NK-92 (cell line): ENCODE results near the gene C11orf91.

ENCODE experiments used
- DNase-seq: peaks from one replicate; lab custom pipeline; 2025; ENCODE audit not compliant: unreplicated experiment; lab: John Stamatoyannopoulos, UW

The C11orf91 gene

DNA sequence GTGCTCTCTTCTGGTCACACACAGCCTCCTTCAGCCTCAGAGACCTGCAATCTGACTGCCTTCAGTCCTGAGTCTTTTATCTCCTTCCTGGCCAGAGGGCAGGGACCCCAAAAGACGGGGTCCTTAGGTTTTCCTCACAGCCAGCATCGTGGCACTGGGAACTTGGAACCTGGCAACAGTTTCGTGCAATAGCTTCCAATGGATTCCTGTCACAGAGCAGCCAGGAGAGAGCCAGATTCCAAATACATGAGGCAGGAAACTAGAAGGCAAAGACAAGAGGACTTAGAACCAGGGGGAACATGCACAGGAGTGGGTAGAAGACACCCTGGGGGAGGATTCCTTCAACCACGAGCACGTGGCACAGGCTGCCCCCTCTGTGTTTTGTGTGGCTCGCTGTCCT lies 48.6 kb downstream of the C11orf91 start:
- DNase-seq: no peak

DNA sequence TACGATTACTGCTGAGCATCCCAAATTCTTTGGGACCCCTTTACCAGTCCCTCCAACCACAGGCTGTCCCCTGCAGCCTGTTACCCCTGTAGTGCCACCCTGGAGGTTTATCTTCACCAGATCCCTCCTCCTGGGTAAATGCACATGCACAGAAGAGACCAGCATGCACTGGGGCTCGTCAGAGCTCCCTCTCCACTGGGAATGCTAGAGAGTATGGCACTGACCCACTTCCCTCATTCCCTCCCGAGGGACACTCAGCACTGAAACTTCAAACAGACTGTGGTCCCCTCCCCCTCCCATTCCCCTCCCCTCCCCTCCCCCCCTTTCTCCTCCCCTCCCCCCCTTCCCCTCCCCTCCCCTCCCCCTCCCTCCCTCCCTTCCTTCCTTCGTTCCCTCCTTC lies 49.1 kb downstream of the C11orf91 start:
- DNase-seq: no peak

GRCh38 chr11:33649944-33650343 lies 50.7 kb downstream of the C11orf91 start:
- DNase-seq: no peak
